ENCODE measurements around the gene GNA12.
"Not testable (repeated sequence)": the region's sequence is repeated elsewhere in the genome, so short reads cannot be mapped to it uniquely, and the experiment has no call there.

Gene GNA12

GRCh38 chr7:2709553-2710285, 134.4 kb downstream of the GNA12 start:
- DNase-seq, result peak; percentile 62 to 70 (median 66)

DNA sequence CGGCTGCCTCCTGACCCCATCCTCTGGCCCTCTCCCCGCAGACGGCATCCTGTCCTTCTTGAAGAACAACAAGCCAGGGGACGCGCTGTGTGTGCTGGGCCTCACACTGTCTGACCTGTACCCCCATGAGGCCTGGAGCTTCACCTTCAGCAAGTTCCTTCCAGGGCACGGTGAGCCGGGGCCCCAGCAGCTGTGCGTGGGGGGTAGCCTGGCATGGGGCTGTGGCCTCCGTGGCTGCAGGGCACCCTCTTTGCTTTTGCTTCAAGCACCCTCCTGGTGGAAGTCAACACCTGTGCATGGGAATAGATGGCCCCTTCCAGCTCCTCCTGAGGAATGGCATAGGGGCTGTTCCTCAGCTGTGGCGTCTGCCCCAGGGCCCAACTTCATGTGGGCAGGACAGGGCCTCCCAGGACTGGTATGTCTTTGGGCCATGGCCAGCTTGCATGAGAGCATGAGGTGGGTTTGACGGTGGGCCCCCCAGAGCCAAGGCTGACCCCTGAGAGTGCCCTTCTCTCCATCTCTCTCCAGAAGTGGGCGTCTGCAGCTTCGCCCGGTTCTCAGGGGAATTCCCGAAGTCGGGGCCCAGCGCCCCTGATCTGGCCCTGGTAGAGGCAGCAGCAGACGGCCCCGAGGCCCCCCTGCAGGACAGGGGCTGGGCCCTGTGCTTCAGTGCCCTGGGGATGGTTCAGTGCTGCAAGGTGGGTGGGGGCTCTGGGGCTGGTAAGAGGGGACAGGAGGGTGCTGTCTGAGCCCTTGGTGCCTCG, 135.4 kb downstream of the GNA12 start:
- DNase-seq, result no peak

GRCh38 chr7:2708041-2708440, 136.1 kb downstream of the GNA12 start:
- DNase-seq, result no peak

DNA sequence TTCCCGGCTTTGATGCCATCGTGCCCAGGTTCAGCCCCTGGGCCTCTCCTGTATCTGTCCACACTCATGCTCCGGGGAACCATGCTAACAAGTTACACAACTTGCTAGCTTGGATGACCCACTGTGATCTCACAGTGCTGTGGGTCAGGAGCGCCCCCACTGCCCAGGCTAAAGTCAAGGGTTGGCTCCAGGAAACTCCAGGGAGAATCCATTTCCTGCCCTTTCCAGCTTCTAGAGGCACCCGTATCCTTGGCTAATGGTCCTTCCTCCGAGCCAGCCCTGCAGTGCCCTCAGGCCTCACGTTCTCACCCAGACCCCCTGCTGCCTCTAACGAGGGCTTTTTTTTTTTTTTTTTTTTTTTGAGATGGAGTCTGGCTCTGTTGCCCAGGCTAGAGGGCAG, 136.6 kb downstream of the GNA12 start:
- no peak for DNase-seq

- DNase-seq, result no peak
Measured at GRCh38 chr7:2706685-2707126, 137.4 kb downstream of the GNA12 start.

DNA sequence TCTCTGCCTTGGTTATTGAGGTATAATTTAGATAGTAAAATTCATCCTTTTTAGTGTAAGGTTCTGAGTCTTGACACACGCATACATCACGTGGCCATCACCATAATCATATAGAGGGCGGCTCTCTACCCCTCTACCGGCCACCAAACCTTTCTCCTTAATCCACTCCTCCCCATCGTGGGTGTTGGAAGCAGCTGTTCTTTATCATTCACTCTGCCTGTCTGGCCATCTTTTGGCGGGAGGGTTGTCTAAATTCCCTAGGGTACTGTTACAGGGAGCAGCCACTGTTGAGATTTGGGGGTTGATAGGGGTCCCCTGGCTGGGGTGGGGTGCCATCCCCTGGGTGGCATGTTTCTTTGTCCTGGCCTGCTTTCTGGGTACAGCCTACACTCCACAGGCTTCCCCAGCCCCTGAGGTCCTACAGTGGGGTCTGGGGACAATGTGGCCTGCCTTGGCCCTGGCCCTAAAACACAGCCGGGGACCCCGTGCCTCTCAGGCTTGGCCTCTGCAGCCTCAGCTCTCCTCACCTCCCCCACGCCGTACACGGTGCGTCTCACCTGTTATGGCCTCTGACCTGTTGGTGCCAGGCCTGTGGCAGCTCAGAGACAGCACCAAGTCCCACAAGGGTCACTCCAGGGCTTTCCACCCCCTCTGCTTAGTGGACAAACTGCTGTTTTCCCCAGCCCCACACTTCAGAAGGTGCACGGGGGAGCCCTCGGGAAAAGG, 138.6 kb downstream of the GNA12 start:
- DNase-seq, result no peak

DNA sequence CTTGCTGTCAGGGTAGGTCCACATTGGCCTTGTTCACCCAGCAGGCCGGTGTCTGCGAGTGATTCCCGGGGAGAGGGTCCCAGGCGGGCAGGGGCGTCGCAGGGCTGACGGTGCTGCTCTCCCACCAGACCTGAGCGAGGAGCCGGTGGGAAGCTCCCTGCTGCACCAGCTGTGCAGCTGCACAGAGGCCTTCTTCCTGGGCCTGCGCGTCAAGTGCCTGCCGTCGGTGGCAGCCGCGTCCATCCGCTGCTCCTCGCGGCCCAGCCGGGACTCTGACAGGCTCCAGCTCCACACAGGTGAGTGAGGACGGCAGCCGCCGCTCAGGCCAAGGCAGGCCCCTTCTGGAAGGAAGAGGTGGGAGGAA, 141.5 kb downstream of the GNA12 start:
- no peak for DNase-seq

GRCh38 chr7:2701832-2702593, 142.1 kb downstream of the GNA12 start:
- no peak for DNase-seq

GRCh38 chr7:2701424-2701823, 142.7 kb downstream of the GNA12 start:
- no peak for DNase-seq

- no peak for DNase-seq
Measured at GRCh38 chr7:2700141-2700850, 143.8 kb downstream of the GNA12 start.

GRCh38 chr7:2699289-2699620, 144.9 kb downstream of the GNA12 start:
- DNase-seq, result no peak

DNA sequence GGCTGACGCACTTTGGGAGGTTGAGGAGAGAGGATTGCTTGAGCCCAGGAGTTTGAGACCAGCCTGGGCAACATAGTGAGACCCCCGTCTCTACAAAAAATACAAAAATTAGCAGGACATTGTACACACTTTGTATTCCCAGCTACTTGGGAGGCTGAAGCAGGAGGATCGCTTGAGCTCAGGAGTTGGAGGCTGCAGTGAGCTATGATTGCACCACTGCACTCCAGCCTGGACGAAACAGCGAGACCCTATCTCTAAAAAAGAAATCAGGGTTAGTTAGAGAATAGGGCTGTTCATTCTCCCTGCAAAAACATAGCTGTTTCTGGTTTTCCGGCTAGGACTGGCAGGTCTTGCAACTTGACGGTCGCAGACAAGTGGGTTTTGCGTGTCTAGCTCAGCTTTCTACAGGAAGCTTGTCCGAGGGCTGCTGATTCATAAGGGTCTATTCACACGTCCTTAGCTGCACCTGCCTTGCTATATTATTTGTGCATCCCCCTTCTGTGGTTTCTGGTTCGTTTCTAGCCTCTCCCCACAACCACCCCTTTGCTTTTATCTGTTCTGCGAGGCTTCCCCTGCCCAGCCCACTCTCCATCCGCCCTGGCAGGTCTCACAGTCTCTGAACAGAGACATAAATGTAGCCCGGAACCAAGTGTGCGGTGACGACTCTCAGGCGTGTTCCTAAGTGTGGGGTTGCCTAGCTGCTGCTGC, 145.4 kb downstream of the GNA12 start:
- peak in 2 of 4 experiments; percentile 44 to 45 for DNase-seq

DNA sequence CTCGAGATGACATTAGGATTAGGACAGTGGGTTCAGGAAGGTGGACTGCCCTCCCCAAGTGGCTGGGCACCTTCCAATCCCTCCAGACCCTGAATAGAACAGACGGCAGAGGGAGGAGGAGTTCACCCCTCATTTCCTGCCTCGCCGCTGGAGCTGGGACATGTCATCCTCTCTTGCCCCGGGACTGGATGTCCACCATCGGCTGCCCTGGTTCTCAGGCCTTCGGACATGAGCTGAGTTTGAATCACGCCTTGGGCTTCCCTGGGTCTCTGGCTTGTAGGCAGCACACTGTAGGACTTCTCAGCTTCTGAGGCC, 150.0 kb downstream of the GNA12 start:
- not testable (repeated sequence) for DNase-seq

GRCh38 chr7:2693420-2694121, 150.5 kb downstream of the GNA12 start:
- DNase-seq, result not testable (repeated sequence)

DNA sequence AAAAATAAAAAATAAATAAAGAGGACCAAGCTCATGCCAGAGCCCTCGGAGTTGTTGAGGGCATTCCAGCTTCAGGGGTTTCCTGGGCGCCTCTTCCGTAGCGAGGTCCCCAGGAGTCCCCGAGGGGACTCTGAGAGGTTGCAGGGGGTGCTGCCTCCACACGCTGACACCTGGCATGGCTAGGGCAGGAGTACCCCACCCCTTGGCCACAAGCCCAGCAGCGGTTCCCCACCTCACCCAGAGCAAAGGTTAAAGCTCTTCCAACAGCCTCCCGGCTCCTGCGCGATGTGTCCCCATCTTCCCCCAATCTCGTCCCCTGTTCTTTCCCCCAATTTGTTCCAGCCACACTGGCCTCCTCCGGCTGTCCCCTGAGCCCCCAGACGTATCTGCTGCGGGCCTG, 151.6 kb downstream of the GNA12 start:
- no peak for DNase-seq

DNA sequence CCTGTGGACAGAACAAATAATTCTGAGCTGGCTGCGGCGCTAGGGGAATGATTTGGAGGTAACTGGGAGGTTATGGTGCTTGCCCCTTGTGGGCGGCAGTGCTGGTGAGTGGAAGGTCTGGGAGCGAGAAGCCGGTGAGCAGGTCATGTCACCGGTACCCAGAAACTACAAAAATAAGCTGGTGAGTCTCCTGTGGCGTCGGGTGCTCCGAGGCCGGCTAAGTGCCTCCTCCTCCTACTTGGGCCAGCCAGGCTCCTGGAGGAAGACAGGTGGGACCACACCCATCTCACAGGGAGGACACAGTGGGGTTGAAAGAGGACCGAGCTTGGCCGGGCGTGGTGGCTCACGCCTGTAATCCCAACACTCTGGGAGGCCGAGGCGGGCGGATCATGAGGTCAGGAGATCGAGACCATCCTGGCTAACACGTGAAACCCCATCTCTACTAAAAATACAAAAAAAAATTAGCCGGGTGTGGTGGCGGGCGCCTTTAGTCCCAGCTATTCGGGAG, 152.1 kb downstream of the GNA12 start:
- DNase-seq, result not testable (repeated sequence)

DNA sequence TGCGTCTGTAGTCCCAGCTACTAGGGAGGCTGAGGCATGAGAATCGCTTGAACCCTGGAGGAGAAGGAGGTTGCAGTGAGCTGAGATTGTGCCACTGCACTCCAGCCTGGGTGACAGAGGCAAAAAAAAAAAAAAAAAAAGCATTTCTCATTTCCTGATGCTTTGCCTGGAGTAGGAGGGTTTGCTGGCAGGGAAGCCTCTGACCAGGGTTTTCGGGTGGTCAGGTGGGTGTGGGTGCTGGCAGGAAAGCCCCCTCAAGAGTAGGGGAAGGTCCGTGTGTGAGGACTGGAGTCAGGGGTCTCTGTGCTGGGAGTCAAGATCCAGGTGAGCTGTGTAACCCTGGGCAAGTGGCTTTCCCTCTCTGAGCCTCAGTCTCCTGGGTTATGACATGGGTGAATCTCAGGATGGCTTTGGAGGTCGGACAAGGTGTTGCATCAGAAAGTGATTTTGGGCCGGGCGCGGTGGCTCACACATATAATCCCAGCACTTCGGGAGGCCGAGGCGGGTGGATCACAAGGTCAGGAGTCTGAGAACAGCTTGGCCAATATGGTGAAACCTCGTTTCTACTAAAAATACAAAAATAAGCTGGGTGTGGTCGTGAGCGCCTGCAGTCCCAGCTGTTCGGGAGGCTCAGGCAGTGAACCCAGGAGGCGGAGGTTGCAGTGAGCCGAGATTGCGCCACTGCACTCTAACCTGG, 152.9 kb downstream of the GNA12 start:
- DNase-seq, result no peak

DNA sequence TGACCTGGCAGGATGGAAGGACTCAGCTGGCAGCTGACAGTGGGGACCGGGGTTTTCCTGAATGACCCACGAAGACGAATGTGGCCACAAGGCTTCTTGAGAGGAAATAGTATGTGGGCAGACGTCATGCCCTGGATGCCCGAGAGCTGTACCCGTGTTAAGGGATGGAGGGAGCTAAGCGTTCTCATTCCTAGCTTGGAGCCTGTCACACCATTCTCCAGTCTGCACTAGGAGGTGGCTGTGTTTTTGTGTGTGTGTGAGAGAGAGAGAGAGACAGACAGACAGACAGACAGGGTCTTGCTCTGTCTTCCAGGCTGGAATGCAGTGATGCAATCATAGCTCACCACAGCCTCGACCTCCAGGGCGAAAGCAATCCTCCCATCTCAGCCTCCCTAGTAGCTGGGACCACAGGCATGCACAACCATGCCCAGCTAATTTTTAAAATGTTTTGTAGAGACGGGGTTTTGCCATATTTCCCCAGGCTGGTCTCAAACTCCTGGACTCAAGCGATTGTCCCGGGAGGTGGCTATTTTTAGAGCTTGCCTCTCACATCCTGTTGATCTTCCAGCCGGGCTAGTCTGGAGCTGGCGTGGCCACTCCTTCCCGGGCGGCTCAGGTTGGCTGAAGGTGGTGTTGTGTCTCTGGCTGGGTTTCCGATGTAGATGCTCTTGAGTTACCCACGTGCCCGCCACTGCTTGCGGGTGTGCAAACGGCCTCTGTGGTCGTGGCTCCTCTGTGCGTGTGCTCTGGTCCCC, 154.0 kb downstream of the GNA12 start:
- no peak for DNase-seq

GRCh38 chr7:2689343-2689847, 154.7 kb downstream of the GNA12 start:
- DNase-seq, result no peak

Measured in activated CD4-positive, CD25-positive, alpha-beta regulatory T cell (primary cell).